Measurements from ENCODE around the gene CDCP1. TPM values are rescaled to one million over a fixed set of nuclear protein-coding genes. Genes with fewer than 3 reads are reported as not detected.

CDCP1 gene
- total RNA-seq, 1 experiment from 2014 or later = 85.0 TPM

DNA sequence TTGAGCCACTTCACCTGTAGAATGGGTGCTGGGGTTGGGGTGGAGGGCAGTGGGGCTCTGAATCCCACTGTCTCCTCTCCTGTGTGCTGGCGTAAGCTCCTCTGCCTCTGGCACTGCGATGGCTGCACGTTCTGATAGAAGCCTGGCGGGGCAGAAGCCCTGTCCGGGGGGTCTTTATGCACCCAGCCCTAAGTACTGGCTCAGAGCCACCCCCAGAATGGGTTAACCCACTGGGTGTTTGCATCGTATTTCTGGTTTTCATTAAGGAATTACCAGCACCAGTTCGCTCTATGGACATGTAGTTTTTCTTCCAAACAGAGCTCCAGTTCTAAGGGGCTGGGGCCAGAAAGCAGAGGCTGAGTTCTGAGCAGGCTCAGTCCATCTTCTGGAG lies 37.7 kb upstream of the CDCP1 start:
- Histone ChIP-seq H3K79me2 (ENCODE audit: low read depth) (no peaks in the 10 kb centered on the region), H3K36me3 (ENCODE audit: low read depth) (no peaks in the 10 kb centered on the region), H3K27me3 (ENCODE audit: insufficient read depth, low read depth) (no peaks in the 10 kb centered on the region), H3K9me3 (ENCODE audit: insufficient read depth, low read depth) (no peaks in the 10 kb centered on the region), H3K4me1 (replicated peaks; ENCODE audit: insufficient read depth) (peaks cover 40% of the 10 kb centered on the region), H2AFZ (no peak overlapping the region), H3K27ac (peak overlapping the region; percentile 98), H3K4me2 (peak overlapping the region; percentile 89), H3K4me3 (no peak overlapping the region), H3F3A (ENCODE audit: insufficient read depth, low read depth) (peaks cover 16% of the 10 kb centered on the region), H3K9me2 (ENCODE audit: insufficient read depth) (no peaks in the 10 kb centered on the region), H4K20me1 (ENCODE audit: insufficient read depth) (no peaks in the 10 kb centered on the region)
- intact Hi-C loops (cut with micrococcal nuclease; ENCODE audit: unreplicated experiment) = loop anchor here (1.0 to 2.0 kb wide), 3 partner anchors 16 to 40 kb away; no protein-coding TSS in a partner anchor
- CTCF ChIA-PET = no interaction called here
- POLR2A ChIA-PET (ENCODE audit: unreplicated experiment) = interaction anchor here (0.6 to 1.2 kb wide), 3 partner anchors 10 to 16 kb away, joined by 3 to 8 read pairs (median 4); no protein-coding TSS in a partner anchor
- BruUV-seq (replicated peaks) = no TSS peak
- no peak for DNase-seq
- no peak for TF ChIP-seq EZH2 (IDR thresholded peaks at IDR 0.05; ENCODE audit: low read depth)
- TF ChIP-seq, protein P1, sequence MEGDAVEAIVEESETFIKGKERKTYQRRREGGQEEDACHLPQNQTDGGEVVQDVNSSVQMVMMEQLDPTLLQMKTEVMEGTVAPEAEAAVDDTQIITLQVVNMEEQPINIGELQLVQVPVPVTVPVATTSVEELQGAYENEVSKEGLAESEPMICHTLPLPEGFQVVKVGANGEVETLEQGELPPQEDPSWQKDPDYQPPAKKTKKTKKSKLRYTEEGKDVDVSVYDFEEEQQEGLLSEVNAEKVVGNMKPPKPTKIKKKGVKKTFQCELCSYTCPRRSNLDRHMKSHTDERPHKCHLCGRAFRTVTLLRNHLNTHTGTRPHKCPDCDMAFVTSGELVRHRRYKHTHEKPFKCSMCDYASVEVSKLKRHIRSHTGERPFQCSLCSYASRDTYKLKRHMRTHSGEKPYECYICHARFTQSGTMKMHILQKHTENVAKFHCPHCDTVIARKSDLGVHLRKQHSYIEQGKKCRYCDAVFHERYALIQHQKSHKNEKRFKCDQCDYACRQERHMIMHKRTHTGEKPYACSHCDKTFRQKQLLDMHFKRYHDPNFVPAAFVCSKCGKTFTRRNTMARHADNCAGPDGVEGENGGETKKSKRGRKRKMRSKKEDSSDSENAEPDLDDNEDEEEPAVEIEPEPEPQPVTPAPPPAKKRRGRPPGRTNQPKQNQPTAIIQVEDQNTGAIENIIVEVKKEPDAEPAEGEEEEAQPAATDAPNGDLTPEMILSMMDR (conservative IDR thresholded peaks at IDR 0.05) = no peak

DNA sequence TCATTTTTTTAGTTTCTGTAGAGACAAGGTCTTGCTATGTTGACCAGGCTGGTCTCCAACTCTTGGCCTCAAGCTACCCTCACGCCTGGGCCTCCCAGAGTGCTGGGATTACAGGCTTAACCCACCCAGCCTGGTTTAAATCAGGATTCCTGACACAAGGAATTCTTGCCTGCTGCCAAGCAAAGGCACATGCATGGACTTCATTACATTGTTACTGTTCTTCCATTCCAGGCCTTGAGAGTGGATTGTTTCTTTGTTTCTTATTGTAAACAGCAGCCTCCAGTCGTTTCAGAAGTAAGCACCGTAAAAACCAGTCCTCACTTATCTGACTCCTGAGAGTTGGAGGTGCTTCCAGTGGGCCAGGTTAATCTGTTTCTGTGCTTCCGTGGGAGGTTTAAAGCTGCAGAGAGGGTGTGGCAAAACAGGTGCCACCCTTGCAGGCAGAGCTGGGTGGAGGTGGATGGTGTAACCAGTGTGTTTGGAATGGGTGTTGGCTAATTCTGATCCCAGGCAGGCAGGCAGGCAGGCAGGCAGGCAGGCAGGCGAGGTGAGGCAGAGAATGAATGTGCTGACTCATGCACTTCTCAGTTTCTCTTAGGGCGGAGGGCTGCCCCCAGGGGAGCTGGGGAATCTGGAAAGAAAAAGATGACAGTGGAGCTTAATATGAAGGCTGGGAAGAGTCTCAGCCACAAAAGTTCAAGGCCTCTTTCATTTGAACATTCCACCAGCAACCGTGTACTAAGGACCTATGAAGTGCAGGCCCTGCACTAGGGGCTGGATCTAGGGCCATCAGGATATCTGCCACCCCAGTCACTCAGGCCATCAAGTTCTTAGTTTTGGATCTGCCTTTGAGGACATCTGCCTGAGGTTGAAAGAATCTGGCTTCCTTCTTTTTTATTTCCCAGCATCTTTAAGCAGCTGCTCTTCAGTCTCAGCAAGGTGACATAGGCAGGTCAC lies 37.0 kb upstream of the CDCP1 start:
- peak; percentile 89 to 94 for DNase-seq
- no peaks in the 10 kb centered on the region for H3K9me2 ChIP-seq (ENCODE audit: insufficient read depth)
- TF ChIP-seq, protein P1 (conservative IDR thresholded peaks at IDR 0.05) = no peak
- no peak for TF ChIP-seq EZH2 (IDR thresholded peaks at IDR 0.05; ENCODE audit: low read depth)
- H3K27me3 ChIP-seq (ENCODE audit: insufficient read depth, low read depth) = no peaks in the 10 kb centered on the region
- intact Hi-C loops (cut with micrococcal nuclease; ENCODE audit: unreplicated experiment) = loop anchor here (1.0 to 2.0 kb wide), 3 partner anchors 16 to 39 kb away; no protein-coding TSS in a partner anchor
- H3K9me3 ChIP-seq (ENCODE audit: insufficient read depth, low read depth) = no peaks in the 10 kb centered on the region
- ChIA-PET CTCF (interaction anchor here (0.6 to 1.2 kb wide), 3 partner anchors 27 to 45 kb away, joined by 3 to 4 read pairs (median 3); no protein-coding TSS in a partner anchor), POLR2A (ENCODE audit: unreplicated experiment) (interaction anchor here (0.6 to 1.2 kb wide), 10 partner anchors 9 to 980 kb away, joined by 3 to 10 read pairs (median 6); no protein-coding TSS in a partner anchor)
- peak overlapping the region; percentile 89 for H3K4me2 ChIP-seq
- peaks cover 16% of the 10 kb centered on the region for H3F3A ChIP-seq (ENCODE audit: insufficient read depth, low read depth)
- H3K27ac ChIP-seq = peak overlapping the region; percentile 98
- H2AFZ ChIP-seq = peak overlapping the region; percentile 48; the same call in 1 of the 2 replicates
- no peaks in the 10 kb centered on the region for H3K36me3 ChIP-seq (ENCODE audit: low read depth)
- peak overlapping the region; percentile 34; the same call in 1 of the 2 replicates for H3K4me3 ChIP-seq
- no peaks in the 10 kb centered on the region for H4K20me1 ChIP-seq (ENCODE audit: insufficient read depth)
- H3K4me1 ChIP-seq (replicated peaks; ENCODE audit: insufficient read depth) = peaks cover 40% of the 10 kb centered on the region
- H3K79me2 ChIP-seq (ENCODE audit: low read depth) = no peaks in the 10 kb centered on the region
- BruUV-seq (replicated peaks) = TSS peak; percentile 98

DNA sequence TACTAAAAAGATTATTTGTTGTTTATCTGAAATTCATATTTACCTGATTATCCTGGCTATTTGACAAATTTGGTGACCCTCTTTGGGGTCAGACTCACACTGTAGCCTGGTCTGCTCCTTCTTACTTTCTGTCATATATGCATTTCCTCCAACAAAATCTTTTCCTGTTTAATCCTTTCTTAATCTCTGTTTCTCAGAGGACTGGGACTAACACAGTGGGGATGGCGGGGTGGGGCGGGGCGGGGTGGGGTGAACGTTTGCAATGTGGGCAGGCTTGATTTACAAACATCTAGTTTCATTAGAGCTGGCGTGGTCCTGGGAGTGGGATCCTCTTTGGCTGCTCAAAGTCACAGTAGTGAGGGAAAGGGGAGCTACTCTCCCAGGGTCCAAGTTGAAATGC lies 35.3 kb upstream of the CDCP1 start:
- Histone ChIP-seq H2AFZ (no peak overlapping the region), H3K79me2 (ENCODE audit: low read depth) (no peaks in the 10 kb centered on the region), H3K27me3 (ENCODE audit: insufficient read depth, low read depth) (no peaks in the 10 kb centered on the region), H4K20me1 (ENCODE audit: insufficient read depth) (no peaks in the 10 kb centered on the region), H3F3A (ENCODE audit: insufficient read depth, low read depth) (peaks cover 16% of the 10 kb centered on the region), H3K27ac (peak overlapping the region; percentile 98; the same call in 1 of the 2 replicates), H3K9me2 (ENCODE audit: insufficient read depth) (no peaks in the 10 kb centered on the region), H3K36me3 (ENCODE audit: low read depth) (no peaks in the 10 kb centered on the region), H3K4me3 (no peak overlapping the region), H3K4me2 (0 out of 2 replicates have a peak overlapping the region, but pooled peaks have one; percentile 23), H3K4me1 (replicated peaks; ENCODE audit: insufficient read depth) (peaks cover 40% of the 10 kb centered on the region), H3K9me3 (ENCODE audit: insufficient read depth, low read depth) (no peaks in the 10 kb centered on the region)
- TF ChIP-seq, protein P1 (conservative IDR thresholded peaks at IDR 0.05) = no peak
- TF ChIP-seq EZH2 (IDR thresholded peaks at IDR 0.05; ENCODE audit: low read depth) = no peak
- ChIA-PET POLR2A (ENCODE audit: unreplicated experiment) (interaction anchor here (0.7 kb wide), 1 partner anchor 12 kb away, joined by 3 read pairs; no protein-coding TSS in a partner anchor), CTCF (no interaction called here)
- no TSS peak for BruUV-seq (replicated peaks)
- intact Hi-C loops (cut with micrococcal nuclease; ENCODE audit: unreplicated experiment) = no loop called here
- no peak for DNase-seq

Data from PC-9 (cell line).